ENCODE results near the gene LSM11.

The LSM11 gene

GRCh38 chr5:157735991-157736390 lies 7.5 kb upstream of the LSM11 start:
- DNase-seq = no peak

DNA sequence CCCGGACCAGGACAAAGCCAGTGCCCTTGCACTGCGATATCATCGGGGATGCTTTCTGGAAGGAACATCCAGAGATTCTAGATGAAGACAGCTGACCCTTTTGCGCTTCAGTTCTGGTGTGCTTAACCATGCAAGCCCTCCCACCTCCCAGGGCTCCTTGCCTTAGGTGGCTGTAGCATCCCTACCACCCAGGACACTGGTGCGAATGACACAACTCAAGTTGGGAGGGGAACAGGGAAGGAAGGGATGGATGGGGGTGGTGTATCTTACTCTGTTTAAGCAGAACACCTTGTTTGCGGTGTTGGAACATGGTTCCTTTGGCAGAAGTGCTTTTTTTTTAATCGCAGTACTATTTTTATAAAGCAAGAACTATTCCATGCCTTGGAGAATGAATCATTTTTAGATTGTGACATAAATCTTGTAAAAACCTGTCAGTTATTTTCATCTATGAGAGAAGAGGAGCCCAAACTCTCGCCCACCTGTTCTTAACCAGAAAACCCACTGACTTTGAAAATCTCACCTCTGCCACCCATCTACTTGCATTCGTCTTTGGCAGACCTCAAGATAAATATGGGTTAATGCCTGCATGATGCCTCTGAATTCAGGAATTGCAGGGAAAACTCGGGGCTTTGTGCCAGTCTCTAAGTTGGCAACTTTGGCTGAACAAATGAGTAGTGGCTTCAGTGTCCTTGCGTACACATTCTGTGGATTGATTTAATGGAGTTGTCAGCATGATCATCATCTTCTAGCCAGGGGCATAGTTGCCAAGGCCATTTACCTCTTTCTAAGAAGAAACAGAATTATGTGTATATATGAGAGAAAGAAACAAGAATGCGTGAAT lies 3.9 kb upstream of the LSM11 start:
- no peak for DNase-seq

- DNase-seq = no peak
These were observed 3.3 kb upstream of the LSM11 start for GRCh38 chr5:157740229-157740610.

- no peak for DNase-seq
These were observed 2.4 kb upstream of the LSM11 start for GRCh38 chr5:157741131-157741530.

- DNase-seq = no peak
These were observed 819 bp downstream of the LSM11 start for GRCh38 chr5:157744051-157745011.

DNA sequence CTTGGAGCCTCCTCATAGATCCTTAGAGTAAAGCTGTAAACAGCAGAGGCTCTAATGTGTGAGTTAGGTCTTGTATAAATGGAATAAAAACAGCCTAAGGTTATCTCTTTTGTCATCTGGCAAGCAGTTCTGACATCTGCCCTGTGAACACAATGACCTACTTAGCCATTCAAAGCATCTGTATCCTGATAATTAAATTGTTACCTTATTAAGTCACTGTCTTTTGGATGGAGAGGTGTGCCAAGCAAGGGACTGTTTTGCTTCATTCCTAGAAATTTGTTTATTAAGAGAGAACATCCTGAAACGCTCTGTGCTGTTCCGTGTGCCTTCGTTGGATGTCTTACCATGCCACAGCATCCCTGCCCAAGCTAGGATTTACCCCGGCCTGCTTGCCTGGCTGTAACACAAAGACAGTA lies 1.5 kb downstream of the LSM11 start:
- no peak for DNase-seq

DNA sequence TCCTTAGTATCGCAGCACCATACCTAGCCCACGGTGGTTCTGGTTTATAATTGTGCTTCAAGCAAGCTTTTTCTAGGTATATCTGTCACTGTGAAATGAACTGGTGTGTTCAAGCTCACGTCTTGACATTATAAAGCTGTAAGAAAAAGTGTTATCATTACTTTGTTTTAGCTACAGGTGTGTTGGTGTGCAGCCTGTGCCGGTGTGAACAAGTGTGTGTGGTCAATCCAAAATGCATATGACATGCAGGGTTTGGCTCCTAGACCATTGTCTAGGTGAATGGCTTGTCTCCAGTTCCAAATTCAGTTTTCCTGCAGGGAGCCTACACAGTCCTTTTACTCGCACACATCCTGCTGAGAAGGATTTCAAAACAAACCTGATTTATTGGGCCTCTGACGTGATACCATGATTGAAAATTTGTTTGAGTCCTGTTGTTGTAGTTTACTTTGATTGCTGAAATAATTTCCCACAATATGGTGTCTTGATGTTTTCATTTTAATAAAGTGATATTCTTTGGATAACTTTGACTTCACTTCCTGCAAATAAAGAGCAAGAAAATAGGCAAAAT lies 3.7 kb downstream of the LSM11 start:
- no peak for DNase-seq

DNA sequence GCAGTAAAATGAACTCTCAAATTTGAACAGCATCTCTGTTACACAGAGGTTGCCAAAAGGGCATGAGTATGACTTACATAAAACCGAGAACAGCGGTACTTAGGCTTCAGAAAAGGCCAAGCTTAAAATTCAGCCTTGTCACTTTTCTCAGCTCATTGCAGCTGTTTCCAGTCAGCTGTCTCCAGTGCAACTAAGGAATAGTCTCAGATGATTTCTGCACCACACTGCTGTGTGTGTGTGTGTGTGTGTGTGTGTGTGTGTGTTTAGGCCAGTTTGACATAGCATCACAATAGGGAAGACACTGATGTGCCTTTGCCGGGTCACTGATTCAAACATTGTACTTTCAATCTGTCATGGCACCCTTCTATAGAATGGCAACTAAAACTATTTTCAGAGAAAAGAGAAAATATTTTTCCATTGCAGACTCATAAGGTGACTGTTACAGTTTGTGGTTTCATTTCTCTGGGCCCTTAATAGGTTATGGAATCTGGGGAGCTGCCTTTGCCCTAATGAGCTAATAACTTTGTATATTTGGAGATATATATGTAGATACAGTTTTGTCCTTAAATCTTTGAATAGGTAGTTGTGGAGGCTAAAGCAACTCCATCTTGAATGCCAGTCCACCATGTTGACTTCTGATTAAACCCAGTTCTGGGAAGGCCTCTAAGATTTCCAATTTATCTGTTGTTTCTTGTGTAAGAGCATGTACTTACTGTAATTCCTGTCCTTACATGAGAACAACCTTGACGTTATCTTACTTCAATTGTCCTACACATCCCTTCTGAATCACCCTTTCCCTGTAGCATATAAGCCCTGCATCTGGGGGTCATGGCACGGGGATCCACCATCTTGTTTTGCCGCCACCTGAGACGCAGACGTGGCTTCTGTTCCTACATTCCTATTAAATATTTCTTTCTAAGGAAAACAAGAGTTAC lies 4.5 kb downstream of the LSM11 start:
- DNase-seq = no peak

DNA sequence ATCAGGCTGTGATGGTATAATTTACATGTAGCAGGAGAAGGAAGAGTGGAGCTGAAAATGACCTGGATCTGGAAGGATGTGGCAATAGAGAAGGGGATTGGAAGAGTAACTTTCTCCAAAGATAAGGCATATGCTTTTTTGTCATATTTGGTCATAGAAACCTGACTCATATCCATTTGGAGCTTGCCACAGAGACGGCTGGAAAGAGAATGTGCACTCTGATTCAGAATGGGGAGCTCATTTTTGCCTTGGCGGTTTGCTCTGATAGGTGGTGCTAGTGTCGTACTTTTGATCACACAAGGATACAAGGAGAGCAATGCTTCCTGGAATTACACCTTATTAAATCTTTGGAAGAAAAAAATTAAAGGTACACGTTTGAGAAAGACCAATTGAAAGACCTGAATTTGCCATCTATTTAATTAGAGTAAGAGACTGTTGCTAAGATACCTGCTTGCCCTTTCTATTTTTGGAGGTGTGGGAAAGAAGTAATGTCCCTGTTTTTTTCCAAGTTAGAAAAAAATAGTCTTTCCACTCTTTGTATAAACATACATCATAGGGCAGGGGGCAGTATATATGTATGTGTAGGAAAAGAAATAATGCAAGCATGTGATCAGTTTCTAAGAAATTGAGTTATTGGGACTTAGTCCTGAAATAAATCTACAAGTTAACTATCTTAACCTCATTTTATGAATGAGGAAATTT lies 5.4 kb downstream of the LSM11 start:
- no peak for DNase-seq

DNA sequence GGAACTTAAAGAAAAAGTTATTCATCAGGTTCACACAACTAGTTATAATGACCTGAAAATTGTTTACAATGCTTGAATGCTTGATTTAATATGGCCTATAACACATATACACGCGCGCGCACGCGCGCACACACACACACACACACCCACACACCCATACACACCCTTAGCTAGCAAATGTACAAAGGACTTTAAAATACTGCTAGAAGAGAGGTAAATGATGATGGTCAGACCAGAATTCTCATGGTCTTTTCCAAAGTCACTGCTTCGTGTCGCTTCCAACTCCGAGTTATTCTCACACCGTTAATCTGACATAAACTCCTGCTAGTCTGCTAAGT lies 5.9 kb downstream of the LSM11 start:
- no peak for DNase-seq

- DNase-seq = no peak
These were observed 6.8 kb downstream of the LSM11 start for GRCh38 chr5:157750320-157750719.

DNA sequence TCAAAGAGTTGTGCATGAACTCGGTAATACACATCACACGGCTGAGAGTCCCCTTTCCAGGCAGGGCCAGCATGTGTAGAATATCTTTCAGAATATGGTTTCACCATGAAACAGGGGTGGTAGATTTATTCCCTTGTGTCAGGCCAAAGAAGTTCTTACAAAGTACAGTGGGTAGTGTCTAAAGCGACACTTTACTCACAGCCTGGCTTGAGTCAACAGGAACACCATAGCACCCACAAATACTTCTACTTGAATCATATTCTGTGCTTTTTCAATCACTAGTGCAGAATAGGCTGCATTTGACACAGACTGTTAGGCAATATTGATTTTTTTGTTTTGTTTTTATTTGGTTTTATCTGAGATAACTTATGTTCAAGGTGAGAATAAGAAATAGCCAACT lies 12.6 kb downstream of the LSM11 start:
- DNase-seq = no peak

GRCh38 chr5:157758706-157759105 lies 15.2 kb downstream of the LSM11 start:
- no peak for DNase-seq

- no peak for DNase-seq
These were observed 18.4 kb downstream of the LSM11 start for GRCh38 chr5:157761690-157762621.

DNA sequence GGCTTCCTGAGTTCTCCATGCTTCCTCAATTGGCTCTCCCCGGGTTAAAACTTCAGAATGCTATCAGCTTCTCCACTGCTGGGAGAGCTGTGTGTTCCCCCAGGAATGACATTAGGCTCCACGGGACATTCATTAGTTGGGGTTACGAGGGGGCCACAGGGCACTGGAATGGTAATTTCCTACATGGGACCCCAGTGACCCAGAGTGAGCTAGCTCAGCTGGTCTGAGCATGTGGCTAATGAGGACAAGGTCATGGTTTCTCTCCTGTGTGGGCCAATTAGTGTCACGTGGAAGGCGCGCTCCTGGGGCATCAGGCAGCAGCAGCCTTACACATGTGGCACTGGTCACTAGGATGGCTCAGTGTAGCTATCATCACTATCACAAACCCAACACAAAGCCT lies 21.0 kb downstream of the LSM11 start:
- DNase-seq = no peak

DNA sequence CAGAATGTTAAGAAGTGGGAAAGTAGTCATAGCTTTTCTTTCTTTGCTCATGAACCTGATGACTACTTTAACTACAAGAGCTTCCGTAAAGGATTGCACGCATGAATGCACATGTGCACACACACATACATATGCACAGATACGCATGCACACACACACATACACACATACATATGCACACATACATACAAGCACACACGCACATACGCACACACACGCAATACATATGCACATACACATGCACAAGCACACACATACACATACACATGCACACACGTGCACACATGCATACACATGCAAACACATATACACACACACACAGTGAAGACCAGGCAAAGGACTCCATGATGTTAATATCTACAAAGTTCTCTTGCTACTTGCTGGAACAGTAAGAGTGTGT lies 22.9 kb downstream of the LSM11 start:
- no peak for DNase-seq

GRCh38 chr5:157766902-157767301 lies 23.4 kb downstream of the LSM11 start:
- no peak for DNase-seq

DNA sequence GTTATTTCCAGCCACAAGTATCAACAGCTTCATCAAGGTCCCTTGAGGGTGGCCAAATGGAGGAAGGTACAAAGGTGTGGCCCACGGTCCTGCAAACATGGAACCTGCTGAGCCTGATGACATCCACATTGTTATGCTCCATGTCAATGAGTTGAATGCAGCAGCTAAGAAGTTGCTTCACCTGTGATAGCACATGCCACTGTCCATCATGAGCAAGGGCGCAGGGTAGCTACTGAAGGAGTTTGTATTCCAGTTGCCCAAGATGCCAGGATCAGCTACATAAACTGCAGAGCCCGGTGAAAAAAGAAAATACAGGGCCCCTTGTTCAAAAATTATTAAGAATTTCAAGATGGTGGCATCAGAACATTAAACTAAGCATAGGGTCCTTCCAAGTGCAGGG lies 24.2 kb downstream of the LSM11 start:
- DNase-seq = no peak

GRCh38 chr5:157770665-157771064 lies 27.2 kb downstream of the LSM11 start:
- DNase-seq = no peak

DNA sequence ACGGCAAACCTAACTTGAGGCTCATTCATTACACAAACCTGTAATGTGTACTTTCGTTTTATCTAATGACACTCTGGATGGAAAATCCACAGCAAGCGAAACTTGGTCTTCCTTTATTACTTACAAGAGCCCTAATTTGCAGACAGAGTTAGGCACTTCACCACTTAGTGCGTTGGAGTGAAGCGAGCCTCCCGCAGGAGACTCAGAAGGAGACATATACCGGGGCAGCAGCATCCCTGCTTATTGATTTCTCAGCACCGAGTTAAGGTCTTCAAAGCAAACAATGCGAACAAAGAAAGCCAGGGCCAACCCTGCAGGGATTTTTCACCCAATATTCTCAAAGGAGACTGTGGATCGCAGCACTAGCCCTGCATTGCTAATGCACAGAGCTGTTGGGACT lies 28.6 kb downstream of the LSM11 start:
- no peak for DNase-seq
